HCT116 (cell line): ENCODE results near the gene RDH8. TPM values are rescaled to one million over a fixed set of nuclear protein-coding genes. Genes with fewer than 3 reads are reported as not detected.

Experiments used
- ATAC-seq: fragments of 200-7000 bp; cut with Tn5 transposase; 2 replicates; pipeline ENCODE4 v1.9.1; 2020; ENCODE audit warnings: mild to moderate bottlenecking, moderate library complexity
- BruUV-seq: library from RNA; stranded (reverse); fragments of 400-500 nt; replicated peaks from 2 replicates; lab custom pipeline; 2021; lab: Mats Ljungman, UMichigan
- CTCF ChIA-PET: fragments of 300-600 bp; sonication (Branson Sonifier 250); formaldehyde crosslinking; loops from one replicate; lab custom pipeline; 2021; ENCODE audit warnings: antibody characterized with exemption; lab: Charles Lee
- POLR2A ChIA-PET: fragments of 300-600, 350-600 bp; sonication (Branson Sonifier 250); formaldehyde crosslinking; loops from one replicate; lab custom pipeline; 2021; ENCODE audit warnings: antibody characterized with exemption; lab: Charles Lee
- RAD21 ChIA-PET, 2 experiments: fragments of 300-600 bp; sonication (Branson Sonifier 250); formaldehyde crosslinking; loops; one replicate each; lab custom pipeline; 2023; ENCODE audit warnings: low total read pairs in 2 of 2; ENCODE audit not compliant: uncharacterized antibody in 2 of 2, unreplicated experiment in 2 of 2, low non-redundant PET in 1 of 2; lab: Charles Lee
- DNase-seq: peaks from one replicate; pipeline ENCODE4 v3.0.0-alpha.2; 2010; ENCODE audit warnings: low read depth, low spot score
- H2AFZ ChIP-seq: fragments of 200-600 bp; shearing (Covaris generic), sonication (generic); 2 replicates; pipeline ENCODE4 v1.6.1; 2017; ENCODE audit warnings: low read depth, mixed run types, mixed read lengths, antibody characterized with exemption, low read length; ENCODE audit not compliant: poor library complexity, severe bottlenecking
- H3K27ac ChIP-seq: 2 replicates; pipeline ENCODE4 v1.5.1; 2012; ENCODE audit warnings: low read depth, low read length
- H3K27me3 ChIP-seq: fragments of 200-600 bp; sonication (generic); 2 replicates; pipeline ENCODE4 v1.6.1; 2016; ENCODE audit warnings: mixed run types, low read length, mixed read lengths; ENCODE audit not compliant: insufficient read depth
- H3K36me3 ChIP-seq, 2 experiments: fragments of 200-500 bp in 1 of 2; fragments of 200-600 bp in 1 of 2; sonication (Bioruptor generic) in 1 of 2; sonication (generic) in 1 of 2; 2 replicates each; pipeline versions ENCODE4 v1.5.1 to v1.6.1; 2014 to 2016; ENCODE audit warnings: low read length in 2 of 2, inconsistent platforms in 1 of 2, mixed read lengths in 1 of 2, mixed run types in 1 of 2; ENCODE audit not compliant: insufficient read depth in 2 of 2, control insufficient read depth in 1 of 2
- H3K4me1 ChIP-seq, 2 experiments: fragments of 200-600 bp in 1 of 2; sonication (generic) in 1 of 2; 2 replicates each; pipeline versions ENCODE4 v1.5.1 to v1.6.1; 2012 to 2017; ENCODE audit warnings: low read length in 2 of 2, inconsistent platforms in 1 of 2, mild to moderate bottlenecking in 1 of 2, mixed read lengths in 1 of 2, mixed run types in 1 of 2, moderate library complexity in 1 of 2; ENCODE audit not compliant: insufficient read depth in 2 of 2, control insufficient read depth in 1 of 2
- H3K4me2 ChIP-seq: fragments of 200-600 bp; sonication (generic); 2 replicates; pipeline ENCODE4 v1.6.1; 2017; ENCODE audit warnings: mixed run types, low read length, mixed read lengths
- H3K4me3 ChIP-seq, 2 experiments: fragments of 200-600 bp in 1 of 2; sonication (generic) in 1 of 2; replicated peaks in 1 of 2; 2 replicates each; pipeline ENCODE4 v1.5.1; 2011 to 2016; ENCODE audit warnings: low read length in 2 of 2, control low read depth in 1 of 2, low read depth in 1 of 2, mild to moderate bottlenecking in 1 of 2, mixed read lengths in 1 of 2, mixed run types in 1 of 2
- H3K79me2 ChIP-seq: fragments of 200-600 bp; sonication (generic); 2 replicates; pipeline ENCODE4 v1.6.1; 2017; ENCODE audit warnings: mild to moderate bottlenecking, mixed run types, low read length, moderate library complexity, mixed read lengths; ENCODE audit not compliant: insufficient read depth
- H3K9ac ChIP-seq: fragments of 200-600 bp; sonication (generic); 2 replicates; pipeline ENCODE4 v1.6.1; 2016; ENCODE audit warnings: low read length, mixed read lengths
- H3K9me2 ChIP-seq: fragments of 200-600 bp; sonication (generic), shearing (Covaris generic); 2 replicates; pipeline ENCODE4 v1.6.1; 2017; ENCODE audit warnings: mixed run types, mild to moderate bottlenecking, moderate library complexity; ENCODE audit not compliant: insufficient read depth
- H3K9me3 ChIP-seq, 2 experiments: fragments of 200-500 bp in 1 of 2; fragments of 200-600 bp in 1 of 2; sonication (Bioruptor generic) in 1 of 2; sonication (generic) in 1 of 2; 2 replicates each; pipeline ENCODE4 v1.6.1; 2014 to 2017; ENCODE audit warnings: low read length in 2 of 2, mixed read lengths in 2 of 2, inconsistent platforms in 1 of 2, low read depth in 1 of 2, mild to moderate bottlenecking in 1 of 2, mixed run types in 1 of 2, moderate library complexity in 1 of 2; ENCODE audit not compliant: control insufficient read depth in 1 of 2, insufficient read depth in 1 of 2
- H4K20me1 ChIP-seq: fragments of 200-600 bp; sonication (generic), shearing (Covaris generic); 2 replicates; pipeline ENCODE4 v1.6.1; 2017; ENCODE audit warnings: mixed run types, mild to moderate bottlenecking, moderate library complexity; ENCODE audit not compliant: insufficient read depth
- EZH2 ChIP-seq: fragments of 200-600 bp; sonication (generic); IDR thresholded peaks from 2 replicates; pipeline ENCODE4 v1.6.1; 2017; ENCODE audit warnings: antibody characterized with exemption, mixed run types
- EZH2phosphoT487 ChIP-seq: fragments of 200-600 bp; IDR thresholded peaks from 2 replicates; pipeline ENCODE4 v1.6.1; 2018; ENCODE audit warnings: antibody characterized with exemption, borderline replicate concordance
- JUND ChIP-seq: IDR thresholded peaks from 2 replicates; pipeline ENCODE4 v1.6.1; 2012
- POLR2A ChIP-seq: IDR thresholded peaks from 2 replicates; pipeline ENCODE4 v1.7.0; 2011; ENCODE audit warnings: borderline replicate concordance; ENCODE audit not compliant: insufficient read depth, insufficient read length; ENCODE audit errors: extremely low read depth
- RAD21 ChIP-seq: IDR thresholded peaks from 2 replicates; pipeline ENCODE4 v1.6.1; 2012; ENCODE audit warnings: low read depth, mild to moderate bottlenecking
- SP1 ChIP-seq: IDR thresholded peaks from 2 replicates; pipeline ENCODE4 v1.6.1; 2012; ENCODE audit warnings: low read depth
- SRF ChIP-seq: IDR thresholded peaks from 2 replicates; pipeline ENCODE4 v1.6.1; 2012; ENCODE audit warnings: low read depth
- ZNF274 ChIP-seq: fragments of 200-500 bp; sonication (Bioruptor generic); IDR thresholded peaks from 2 replicates; pipeline ENCODE4 v1.6.1; 2014; ENCODE audit warnings: mild to moderate bottlenecking, low read depth, low read length, inconsistent platforms
- intact Hi-C: fragments of 100-400 bp; cut with micrococcal nuclease; formaldehyde crosslinking; loops from 2 replicates; pipeline ENCODE4 v1.10.0; 2022
- total RNA-seq: library from RNA; stranded (reverse); gene quantifications from one replicate; pipeline ENCODE4 v1.2.1, GENCODE V29; 2021; ENCODE audit not compliant: unreplicated experiment
- TF ChIP-seq, protein P1 (sequence below): IDR thresholded peaks from 2 replicates; pipeline ENCODE4 v1.6.1; 2012

Gene RDH8
- total RNA-seq, 1 experiment from 2014 or later = not detected

DNA sequence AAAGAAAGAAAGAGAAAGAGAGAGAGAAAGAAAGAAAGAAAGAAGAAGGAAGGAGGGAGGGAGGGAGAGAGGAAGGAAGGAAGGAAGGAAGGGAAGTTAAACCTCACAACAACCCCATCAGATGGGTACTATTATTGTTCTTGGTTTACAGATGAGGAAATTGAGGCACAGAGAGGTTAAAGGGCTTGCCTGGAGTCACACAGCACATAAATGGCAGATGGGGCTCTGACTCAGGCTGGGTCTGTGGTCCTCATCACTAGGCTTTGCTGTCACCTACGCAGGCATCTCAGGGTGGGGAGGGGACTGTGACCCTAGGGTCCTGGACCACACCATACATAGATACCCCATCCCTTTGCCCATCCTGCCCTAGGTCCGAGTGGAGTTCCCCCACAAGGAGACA is 36.3 kb downstream of the RDH8 start:
- H4K20me1 ChIP-seq = no peaks in the 10 kb centered on the region
- CTCF ChIA-PET = interaction anchor here (0.7 kb wide), 1 partner anchor 367 kb away, joined by 3 read pairs; no protein-coding TSS in a partner anchor
- H2AFZ ChIP-seq = no peak overlapping the region
- intact Hi-C loops = no loop called here
- ATAC-seq = no peak
- H3K27me3 ChIP-seq = peaks cover 10% of the 10 kb centered on the region; the same call in 1 of the 2 replicates
- H3K4me2 ChIP-seq = no peak overlapping the region
- TF ChIP-seq, protein P1, sequence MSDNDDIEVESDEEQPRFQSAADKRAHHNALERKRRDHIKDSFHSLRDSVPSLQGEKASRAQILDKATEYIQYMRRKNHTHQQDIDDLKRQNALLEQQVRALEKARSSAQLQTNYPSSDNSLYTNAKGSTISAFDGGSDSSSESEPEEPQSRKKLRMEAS = no peak
- TF ChIP-seq RAD21 = no peak
- no peak for TF ChIP-seq JUND
- TF ChIP-seq ZNF274 = no peak
- TF ChIP-seq SP1 = no peak
- no peak for TF ChIP-seq EZH2phosphoT487
- TF ChIP-seq SRF = no peak
- no peak for TF ChIP-seq EZH2
- H3K36me3 ChIP-seq = no peaks in the 10 kb centered on the region
- H3K9me3 ChIP-seq = no peaks in the 10 kb centered on the region
- H3K9me2 ChIP-seq = no peaks in the 10 kb centered on the region
- POLR2A ChIA-PET = no interaction called here
- no peak overlapping the region for H3K27ac ChIP-seq
- no peak for DNase-seq
- BruUV-seq = no TSS peak
- H3K79me2 ChIP-seq = no peaks in the 10 kb centered on the region
- H3K4me3 ChIP-seq = no peak overlapping the region
- no peak overlapping the region for H3K9ac ChIP-seq
- no peaks in the 10 kb centered on the region for H3K4me1 ChIP-seq
- RAD21 ChIA-PET = no interaction called here

DNA sequence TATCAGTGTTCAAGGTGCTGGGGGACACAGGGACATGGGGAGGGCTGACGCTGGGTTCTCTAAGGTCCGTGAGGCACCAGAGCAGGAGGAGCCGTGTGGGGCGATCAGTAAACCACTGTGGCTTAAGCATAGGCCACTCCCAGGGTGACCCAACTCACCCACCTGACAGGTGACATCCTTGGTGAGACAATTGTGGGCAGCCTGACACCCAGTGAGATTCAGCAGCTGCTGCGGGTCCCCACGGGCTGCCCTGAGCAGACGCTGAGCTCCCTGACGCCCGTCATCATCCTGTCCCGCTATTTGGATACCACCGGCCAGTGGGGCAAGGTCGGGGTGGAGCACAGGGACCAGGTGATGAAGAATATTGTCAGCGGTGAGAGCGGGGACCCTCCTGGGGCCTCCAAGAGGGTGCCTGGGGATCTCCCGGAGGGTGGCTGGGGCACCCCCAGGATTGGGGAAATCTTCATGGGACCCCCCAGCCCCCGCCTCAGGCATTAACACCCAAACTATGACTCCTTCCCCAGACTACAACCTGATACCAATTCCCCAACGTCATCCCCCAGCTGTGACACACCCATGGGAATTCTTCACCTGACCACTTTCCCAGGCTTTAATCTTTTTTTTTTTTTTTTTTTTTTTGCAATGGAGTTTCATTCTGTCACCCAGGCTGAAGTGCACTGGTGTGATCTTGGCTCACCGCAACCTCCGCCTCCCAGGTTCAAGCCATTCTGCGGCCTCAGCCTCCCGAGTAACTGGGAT is 39.5 kb downstream of the RDH8 start:
- Histone ChIP-seq H3K27me3 (peaks cover 10% of the 10 kb centered on the region), H3K9me3 (no peaks in the 10 kb centered on the region), H3K27ac (no peak overlapping the region), H3K4me1 (no peaks in the 10 kb centered on the region), H3K9ac (no peak overlapping the region), H3K4me3 (no peak overlapping the region), H3K36me3 (no peaks in the 10 kb centered on the region), H4K20me1 (no peaks in the 10 kb centered on the region), H2AFZ (no peak overlapping the region), H3K4me2 (no peak overlapping the region), H3K79me2 (no peaks in the 10 kb centered on the region), H3K9me2 (no peaks in the 10 kb centered on the region)
- no TSS peak for BruUV-seq
- CTCF ChIA-PET = no interaction called here
- no peak for DNase-seq
- RAD21 ChIA-PET = no interaction called here
- POLR2A ChIA-PET = no interaction called here
- TF ChIP-seq EZH2 (no peak), POLR2A (no peak)
- intact Hi-C loops = no loop called here
- no peak for ATAC-seq
